Fibroblast of mammary gland (primary cell): Measurements from ENCODE around the gene KIF1C.

Experiments used
- DNase-seq: peaks from one replicate; pipeline ENCODE4 v3.0.0-alpha.2; 2010; ENCODE audit warnings: low read depth
- H3K4me3 ChIP-seq: 2 replicates; pipeline ENCODE4 v1.5.1; 2011; ENCODE audit warnings: low read depth, mild to moderate bottlenecking, low read length, moderate library complexity; ENCODE audit not compliant: control insufficient read depth
- CTCF ChIP-seq: conservative IDR thresholded peaks from 2 replicates; pipeline ENCODE4 v1.5.1; 2011; ENCODE audit warnings: low read depth, low read length, inconsistent platforms; ENCODE audit not compliant: control insufficient read depth, insufficient read depth

Gene KIF1C

DNA sequence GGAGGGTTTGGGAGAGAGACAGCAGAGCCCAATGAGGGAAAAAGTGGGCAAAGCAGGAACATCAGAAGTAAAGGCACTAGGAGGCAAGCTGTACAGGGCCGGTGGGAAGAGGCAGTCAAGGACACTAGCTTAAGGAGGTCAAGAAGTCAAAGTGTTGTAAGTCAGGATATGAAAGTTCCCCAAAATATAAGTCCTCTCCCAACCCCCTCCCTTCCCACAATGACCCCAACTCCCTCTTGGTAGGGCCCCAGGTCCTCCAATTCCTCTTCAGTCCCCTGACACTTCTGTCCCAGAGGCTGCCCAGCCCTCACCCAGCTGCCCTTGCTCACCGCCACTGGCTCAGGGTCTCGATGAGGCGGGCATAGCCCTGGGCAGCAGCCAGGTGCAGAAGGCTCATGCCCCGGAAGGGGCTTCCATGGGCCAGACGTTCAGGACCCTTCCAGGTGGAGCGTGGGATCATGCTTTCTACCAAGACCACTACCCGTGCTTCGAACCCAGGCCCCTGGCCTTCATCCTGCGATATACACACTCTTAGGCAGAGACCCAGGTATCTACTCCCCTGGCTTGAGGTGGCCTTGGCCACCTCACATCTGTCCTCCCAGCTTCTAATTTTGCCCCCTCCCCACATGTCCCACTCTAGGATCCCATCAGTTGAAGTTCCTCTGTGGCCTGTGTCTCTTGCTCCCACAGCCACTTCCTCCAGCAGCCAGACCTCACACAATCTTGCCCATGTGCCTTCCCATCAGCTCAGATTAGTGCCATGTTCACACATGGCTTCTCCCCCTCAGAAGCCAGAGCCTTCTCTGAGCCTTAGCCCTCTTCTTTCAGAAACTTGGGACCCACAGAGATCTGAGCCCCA is 24.3 kb upstream of the KIF1C start:
- no peak overlapping the region for H3K4me3 ChIP-seq
- DNase-seq, result no peak
- no peak for TF ChIP-seq CTCF

GRCh38 chr17:4974115-4974670 is 23.6 kb upstream of the KIF1C start:
- H3K4me3 ChIP-seq, result no peak overlapping the region
- DNase-seq, result no peak
- no peak for TF ChIP-seq CTCF

GRCh38 chr17:4978726-4979125 is 19.0 kb upstream of the KIF1C start:
- no peak for DNase-seq
- no peak overlapping the region for H3K4me3 ChIP-seq
- TF ChIP-seq CTCF, result no peak

DNA sequence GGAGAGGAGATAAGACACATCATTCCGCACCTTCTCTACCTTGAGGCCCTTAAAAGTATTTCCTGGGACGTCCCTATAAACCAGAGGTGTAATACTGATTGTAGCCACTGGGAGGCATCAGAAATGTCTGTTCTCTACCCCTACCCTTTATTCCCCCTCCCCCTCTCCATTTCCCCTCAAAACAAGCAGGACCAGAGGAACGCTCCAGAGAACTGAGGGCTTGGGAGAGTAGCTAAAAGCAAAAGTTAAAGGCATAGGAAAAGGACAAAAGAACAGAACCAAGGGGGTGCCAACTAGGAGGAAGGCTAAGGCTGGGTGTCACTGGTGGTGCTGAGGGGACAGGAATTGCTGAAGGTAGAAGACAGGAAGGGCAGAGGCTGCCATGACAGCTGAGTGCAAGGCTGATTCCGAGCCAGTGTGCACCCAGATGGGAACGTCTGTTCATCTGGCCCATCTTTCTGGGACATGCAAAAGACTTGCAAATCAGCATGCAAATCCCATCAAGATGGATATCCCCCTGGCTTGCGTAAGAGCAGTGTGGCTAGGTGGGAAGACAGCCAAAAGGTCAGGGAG is 17.0 kb upstream of the KIF1C start:
- peak; percentile 52 for DNase-seq

GRCh38 chr17:4982305-4982704 is 15.4 kb upstream of the KIF1C start:
- H3K4me3 ChIP-seq, result no peak overlapping the region
- no peak for TF ChIP-seq CTCF
- DNase-seq, result peak; percentile 49

More for the DNA sequence above, 17.0 kb upstream of the KIF1C start:
- H3K4me3 ChIP-seq, result no peak overlapping the region
- TF ChIP-seq CTCF, result peak; percentile 67

DNA sequence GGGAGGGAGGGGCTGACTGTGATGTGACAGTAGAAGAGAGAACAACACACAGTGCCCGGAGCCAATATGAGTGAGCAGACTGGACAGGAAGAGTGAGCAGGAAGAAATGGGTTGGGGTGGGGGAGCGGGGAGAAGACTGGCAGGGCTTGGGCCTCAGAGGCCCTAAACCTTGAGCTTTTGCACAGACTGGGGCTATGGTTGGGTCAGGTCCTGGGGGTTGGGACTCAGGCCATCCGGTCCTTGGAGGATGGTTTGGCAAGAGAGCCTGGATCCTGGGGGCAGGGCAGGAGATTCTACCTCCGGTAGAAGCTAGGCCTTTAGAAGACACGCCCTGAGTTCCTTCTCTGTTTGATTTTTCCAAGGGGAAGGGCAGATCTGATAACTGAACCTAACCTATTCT is 11.3 kb upstream of the KIF1C start:
- H3K4me3 ChIP-seq, result peak overlapping the region; percentile 74
- peak; percentile 44 for DNase-seq
- TF ChIP-seq CTCF, result no peak
